Activated CD8-positive, alpha-beta memory T cell treated with anti-CD3 and anti-CD28 coated beads, Interleukin-2, amount 10 ng/mL, durations not matched to agents 7 days and 5 days (primary cell): ENCODE measurements around the gene MAU2. TPM values are rescaled to one million over a fixed set of nuclear protein-coding genes. Genes with fewer than 3 reads are reported as not detected.

ENCODE experiments used
- ATAC-seq: fragments of 150-1000 bp; cut with Tn5 transposase; one replicate; pipeline ENCODE4 v1.10.0; 2021; ENCODE audit warnings: moderate library complexity
- CTCF ChIA-PET: fragments of 350-600 bp; sonication (Branson Sonifier 250); formaldehyde crosslinking; loops from one replicate; lab custom pipeline; 2021; ENCODE audit warnings: antibody characterized with exemption; lab: Charles Lee
- DNase-seq: peaks from one replicate; pipeline ENCODE4 v3.0.0-alpha.2; 2020
- H3K27ac Mint-ChIP-seq: one replicate; pipeline ENCODE4 v1.8.0; 2021; ENCODE audit warnings: mild to moderate bottlenecking, mixed read lengths
- H3K27me3 Mint-ChIP-seq: one replicate; pipeline ENCODE4 v1.8.0; 2021; ENCODE audit warnings: mixed read lengths
- H3K36me3 Mint-ChIP-seq: one replicate; pipeline ENCODE4 v1.8.0; 2021; ENCODE audit warnings: mild to moderate bottlenecking, mixed read lengths
- H3K4me1 Mint-ChIP-seq: one replicate; pipeline ENCODE4 v1.8.0; 2021; ENCODE audit warnings: mixed read lengths
- H3K4me3 Mint-ChIP-seq: one replicate; pipeline ENCODE4 v1.8.0; 2021; ENCODE audit warnings: mild to moderate bottlenecking, moderate library complexity, mixed read lengths
- H3K9me3 Mint-ChIP-seq: one replicate; pipeline ENCODE4 v1.8.0; 2022; ENCODE audit warnings: low read depth, mixed read lengths
- total RNA-seq, 2 experiments: library from RNA; stranded (reverse); gene quantifications; one replicate each; pipeline ENCODE4 v1.2.3, GENCODE V29; 2021

MAU2 gene
- total RNA-seq, 2 experiments from 2014 or later, result 80.6 to 82.4 TPM

DNA sequence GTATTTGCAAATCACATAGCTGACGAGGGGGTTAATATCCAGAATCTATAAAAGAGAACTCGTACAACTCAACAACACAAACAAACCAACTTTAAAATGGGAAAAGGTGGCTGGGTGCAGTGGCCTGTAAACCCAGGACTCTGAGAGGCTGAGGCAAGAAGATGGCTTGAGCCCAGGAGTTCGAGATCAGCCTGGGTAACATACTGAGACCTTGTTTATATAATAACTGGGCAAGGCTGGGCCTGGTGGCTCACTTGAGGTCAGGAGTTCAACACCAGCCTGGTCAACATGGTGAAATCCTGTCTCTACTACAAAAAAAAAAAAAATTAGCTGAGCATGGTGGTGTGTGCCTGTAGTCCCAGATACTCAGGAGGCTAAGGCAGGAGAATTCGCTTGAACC is 25.7 kb upstream of the MAU2 start:
- H3K4me3 Mint-ChIP-seq, result no peak overlapping the region
- no peak overlapping the region for H3K27ac Mint-ChIP-seq
- no peak for ATAC-seq
- no peaks in the 10 kb centered on the region for H3K27me3 Mint-ChIP-seq
- no peaks in the 10 kb centered on the region for H3K9me3 Mint-ChIP-seq
- H3K36me3 Mint-ChIP-seq, result peaks cover 41% of the 10 kb centered on the region
- no peaks in the 10 kb centered on the region for H3K4me1 Mint-ChIP-seq
- CTCF ChIA-PET, result no interaction called here
- DNase-seq, result no peak

DNA sequence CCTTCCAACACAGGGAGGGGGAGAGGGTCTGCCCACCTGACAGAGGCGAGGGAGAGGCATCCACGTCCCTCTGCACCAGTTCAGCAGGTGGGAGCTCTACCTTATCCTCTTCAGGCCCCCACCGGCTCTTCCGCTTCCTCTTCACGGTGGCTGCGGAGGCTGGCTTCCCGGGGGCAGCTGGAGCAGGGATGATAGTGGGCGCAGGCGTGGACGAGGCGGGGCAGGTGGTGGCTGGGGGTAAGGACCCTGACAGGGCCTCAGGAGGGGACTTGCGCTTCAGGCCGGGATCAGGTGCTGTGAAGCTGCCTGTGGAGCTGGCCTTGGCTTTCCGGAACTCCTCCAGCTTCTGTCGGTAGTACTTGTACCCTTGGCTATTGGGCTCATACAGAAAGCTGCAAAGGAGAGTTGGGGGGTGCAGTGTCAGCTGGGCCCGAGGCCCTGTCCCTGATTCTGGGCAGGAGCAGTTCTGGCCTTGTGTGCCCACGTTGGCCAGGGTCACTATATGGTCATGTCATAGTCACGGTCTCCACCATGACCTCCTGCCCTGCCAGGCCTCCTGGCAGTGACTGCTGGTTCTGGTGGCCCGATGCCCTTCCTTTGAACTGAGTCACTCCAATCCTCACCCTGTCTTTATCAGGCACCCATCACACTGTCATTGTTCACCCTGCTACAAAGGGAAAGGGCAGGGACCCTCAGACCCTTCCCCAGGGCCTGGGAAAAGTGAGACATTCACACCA is 23.5 kb upstream of the MAU2 start:
- CTCF ChIA-PET, result no interaction called here
- peaks cover 36% of the 10 kb centered on the region for H3K36me3 Mint-ChIP-seq
- ATAC-seq, result no peak

DNA sequence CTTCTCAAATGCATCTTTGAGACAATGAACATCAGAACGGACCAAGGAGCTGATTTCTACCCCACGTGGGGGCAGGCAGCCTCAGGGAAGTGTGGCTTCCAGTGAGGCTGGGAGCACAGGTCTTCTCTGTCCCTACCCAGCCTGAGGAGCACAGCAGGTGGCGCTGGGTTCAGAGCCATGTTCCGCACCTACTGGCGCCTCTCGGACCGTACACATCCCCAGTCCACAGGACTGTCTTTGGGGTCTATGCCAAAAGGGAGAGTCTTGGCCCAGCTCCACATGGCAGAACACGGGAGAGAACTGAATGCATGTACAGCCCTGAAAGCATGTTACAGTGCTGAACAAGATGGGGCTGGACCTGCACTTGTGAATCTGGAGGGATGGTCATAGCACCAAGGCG is 22.9 kb upstream of the MAU2 start:
- no peaks in the 10 kb centered on the region for H3K4me1 Mint-ChIP-seq
- no peak for DNase-seq
- no peaks in the 10 kb centered on the region for H3K27me3 Mint-ChIP-seq
- peaks cover 30% of the 10 kb centered on the region for H3K36me3 Mint-ChIP-seq
- CTCF ChIA-PET, result no interaction called here
- H3K9me3 Mint-ChIP-seq, result no peaks in the 10 kb centered on the region
- H3K4me3 Mint-ChIP-seq, result no peak overlapping the region
- peak overlapping the region; percentile 6 for H3K27ac Mint-ChIP-seq
- ATAC-seq, result no peak

More for the DNA sequence above, 23.5 kb upstream of the MAU2 start:
- no peak overlapping the region for H3K27ac Mint-ChIP-seq
- DNase-seq, result no peak
- H3K27me3 Mint-ChIP-seq, result no peaks in the 10 kb centered on the region
- no peaks in the 10 kb centered on the region for H3K4me1 Mint-ChIP-seq
- H3K9me3 Mint-ChIP-seq, result no peaks in the 10 kb centered on the region
- H3K4me3 Mint-ChIP-seq, result no peak overlapping the region

DNA sequence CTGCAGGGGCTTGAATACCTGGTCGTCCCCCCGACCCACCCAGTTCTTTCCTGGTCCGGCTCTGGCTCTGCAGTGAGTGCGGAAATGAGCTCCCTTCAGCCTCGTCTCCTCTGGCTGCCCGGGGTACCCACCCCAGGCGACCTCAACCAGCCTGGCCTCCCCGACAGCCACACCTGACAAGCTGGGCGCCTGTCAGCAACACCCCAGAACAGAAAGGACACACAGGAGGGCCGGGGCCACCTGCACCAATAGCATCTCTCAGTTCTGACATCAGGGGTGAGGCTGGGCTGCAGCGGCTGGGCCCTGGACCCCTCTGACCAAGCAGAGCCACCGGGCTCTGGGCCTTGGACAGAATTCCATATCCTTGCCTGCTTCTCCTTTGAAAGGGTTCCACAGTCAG is 20.0 kb upstream of the MAU2 start:
- Mint-ChIP-seq H3K4me3 (no peak overlapping the region), H3K36me3 (peaks cover 14% of the 10 kb centered on the region), H3K4me1 (no peaks in the 10 kb centered on the region), H3K27me3 (no peaks in the 10 kb centered on the region), H3K9me3 (no peaks in the 10 kb centered on the region), H3K27ac (no peak overlapping the region)
- ATAC-seq (no peak), DNase-seq (no peak)
- CTCF ChIA-PET, result interaction anchor here (1.5 kb wide), 1 partner anchor 189 kb away, joined by 4 read pairs; no protein-coding TSS in a partner anchor

DNA sequence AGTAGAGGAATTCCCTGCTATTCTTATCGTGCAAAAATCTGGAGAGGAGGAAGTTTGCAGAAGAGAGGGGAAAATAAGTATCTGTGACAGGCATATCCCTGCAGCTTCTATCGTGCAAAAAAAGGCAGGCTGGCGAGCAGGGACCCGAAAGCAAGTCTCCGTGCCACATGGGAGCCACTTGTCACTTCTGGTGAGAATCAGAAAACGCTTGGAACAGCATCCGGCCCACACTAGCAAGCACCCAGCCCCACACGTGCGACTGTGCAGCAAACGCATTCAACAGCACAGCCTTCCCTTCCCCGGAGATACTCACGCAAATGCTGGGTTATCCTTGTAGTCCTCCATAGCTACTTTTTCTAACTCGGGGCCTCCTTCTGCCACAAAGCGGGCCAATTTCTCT is 17.2 kb upstream of the MAU2 start:
- CTCF ChIA-PET, result no interaction called here

DNA sequence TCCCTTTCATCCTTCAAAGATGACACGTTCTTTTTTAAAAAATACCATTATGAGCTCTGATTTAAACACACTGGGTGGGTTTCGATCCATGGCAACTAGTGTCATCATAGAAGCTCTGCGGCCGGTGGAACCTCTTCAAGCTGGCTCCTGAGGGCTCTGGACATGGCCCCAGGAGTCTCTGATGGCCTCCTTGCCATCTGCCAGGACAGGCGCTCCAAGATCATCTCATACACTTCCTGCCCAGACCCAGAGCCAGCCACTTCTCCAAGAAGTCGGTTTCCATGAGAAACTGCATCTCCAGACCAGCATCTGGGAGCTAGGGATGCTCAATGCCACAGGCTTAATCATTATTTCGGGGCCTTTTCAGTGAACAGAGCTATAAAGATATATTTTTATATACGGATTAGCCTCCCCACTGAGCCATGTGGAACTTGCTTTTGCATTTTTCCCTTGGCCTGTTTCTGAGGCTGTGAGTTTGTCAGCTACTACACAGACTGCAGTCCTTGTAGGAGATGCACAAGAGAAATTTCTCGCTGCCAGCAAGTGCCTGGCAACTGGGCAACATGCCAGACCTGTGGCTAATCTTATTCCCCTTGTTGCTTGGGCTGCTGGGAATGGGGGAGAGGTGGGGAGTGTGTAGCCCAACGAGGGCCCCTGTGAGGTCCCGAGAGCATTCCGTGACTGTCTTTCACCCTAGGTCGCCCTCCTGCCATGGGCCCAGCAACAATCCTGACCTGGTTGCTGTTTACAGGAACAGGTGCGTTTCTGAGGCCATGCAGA is 16.3 kb upstream of the MAU2 start:
- H3K36me3 Mint-ChIP-seq, result peaks cover 21% of the 10 kb centered on the region
- ATAC-seq (no peak), DNase-seq (no peak)
- H3K27ac Mint-ChIP-seq, result no peak overlapping the region
- no peaks in the 10 kb centered on the region for H3K27me3 Mint-ChIP-seq
- CTCF ChIA-PET, result no interaction called here
- no peaks in the 10 kb centered on the region for H3K9me3 Mint-ChIP-seq
- no peaks in the 10 kb centered on the region for H3K4me1 Mint-ChIP-seq
- no peak overlapping the region for H3K4me3 Mint-ChIP-seq

More for the DNA sequence above, 17.2 kb upstream of the MAU2 start:
- DNase-seq (no peak), ATAC-seq (no peak)
- H3K4me3 Mint-ChIP-seq, result no peak overlapping the region
- no peak overlapping the region for H3K27ac Mint-ChIP-seq
- H3K36me3 Mint-ChIP-seq, result peaks cover 19% of the 10 kb centered on the region
- H3K4me1 Mint-ChIP-seq, result no peaks in the 10 kb centered on the region
- no peaks in the 10 kb centered on the region for H3K27me3 Mint-ChIP-seq
- no peaks in the 10 kb centered on the region for H3K9me3 Mint-ChIP-seq

DNA sequence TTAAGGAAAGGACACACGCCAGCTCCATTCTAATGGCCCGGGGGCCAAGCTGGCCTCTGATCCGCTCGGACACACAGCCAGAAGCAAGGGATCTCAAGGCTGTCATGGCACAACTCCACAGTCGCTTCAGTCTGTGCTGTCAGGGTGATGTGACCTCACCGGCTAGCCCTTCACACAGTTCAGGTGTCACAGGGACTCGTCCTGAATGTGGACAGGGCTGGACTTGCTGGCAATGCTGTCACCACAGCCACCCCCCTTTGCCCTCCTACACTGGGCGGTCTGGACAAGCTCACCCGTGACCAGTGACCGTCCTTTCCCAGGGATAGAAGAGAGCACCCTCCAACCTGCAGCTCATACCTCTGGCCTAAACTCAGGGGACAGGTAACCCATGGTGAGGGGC is 15.6 kb upstream of the MAU2 start:
- Mint-ChIP-seq H3K9me3 (no peaks in the 10 kb centered on the region), H3K4me1 (no peaks in the 10 kb centered on the region), H3K4me3 (no peak overlapping the region), H3K27me3 (no peaks in the 10 kb centered on the region), H3K27ac (no peak overlapping the region), H3K36me3 (peaks cover 23% of the 10 kb centered on the region)
- CTCF ChIA-PET, result no interaction called here
- ATAC-seq, result no peak
- no peak for DNase-seq

DNA sequence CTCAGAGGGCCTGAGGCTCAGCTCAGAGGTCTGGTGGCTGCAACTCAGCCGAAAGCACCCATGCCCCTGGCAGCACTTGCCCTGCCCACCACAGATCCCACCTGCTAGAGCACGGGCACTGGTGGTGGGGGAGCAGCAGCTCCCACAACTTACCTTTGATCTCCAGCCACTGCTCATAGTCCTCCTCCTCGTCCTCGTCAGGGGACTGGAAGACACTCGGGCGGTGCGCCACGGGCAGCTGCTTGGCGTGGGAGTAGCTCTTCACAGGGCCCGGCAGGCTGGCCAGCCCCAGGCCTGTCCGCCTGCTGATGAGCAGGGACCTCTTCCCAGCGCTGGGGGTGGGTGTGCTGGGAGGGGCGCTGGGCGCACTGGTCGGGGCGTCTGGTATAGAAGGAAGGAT is 14.9 kb upstream of the MAU2 start:
- Mint-ChIP-seq H3K4me1 (no peaks in the 10 kb centered on the region), H3K27me3 (no peaks in the 10 kb centered on the region), H3K36me3 (peaks cover 25% of the 10 kb centered on the region), H3K9me3 (no peaks in the 10 kb centered on the region), H3K4me3 (no peak overlapping the region), H3K27ac (no peak overlapping the region)
- ATAC-seq (no peak), DNase-seq (no peak)
- CTCF ChIA-PET, result no interaction called here

DNA sequence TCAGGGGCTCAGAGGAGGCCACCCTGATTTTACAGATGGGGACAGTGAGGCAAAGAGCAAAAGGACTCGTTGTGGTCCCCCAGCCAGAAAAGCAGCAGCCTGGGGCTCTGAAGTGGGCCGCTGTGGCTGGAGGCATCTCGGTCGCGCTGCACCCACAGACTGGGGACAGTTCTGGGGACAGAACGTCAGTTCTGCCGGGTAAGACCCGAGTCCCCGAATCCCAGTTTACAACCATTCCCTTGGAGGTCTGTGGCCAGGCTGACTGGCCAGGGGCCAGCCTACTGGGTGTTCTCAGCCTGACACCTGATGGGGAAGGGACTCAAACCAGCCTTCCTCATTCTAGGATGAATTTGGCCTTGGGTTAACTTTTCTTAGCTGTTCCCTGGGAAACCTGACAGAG is 14.4 kb upstream of the MAU2 start:
- no peaks in the 10 kb centered on the region for H3K4me1 Mint-ChIP-seq
- H3K36me3 Mint-ChIP-seq, result peaks cover 25% of the 10 kb centered on the region
- H3K27ac Mint-ChIP-seq, result no peak overlapping the region
- no peak for DNase-seq
- no peaks in the 10 kb centered on the region for H3K27me3 Mint-ChIP-seq
- CTCF ChIA-PET, result no interaction called here
- H3K4me3 Mint-ChIP-seq, result no peak overlapping the region
- no peaks in the 10 kb centered on the region for H3K9me3 Mint-ChIP-seq
- ATAC-seq, result no peak

DNA sequence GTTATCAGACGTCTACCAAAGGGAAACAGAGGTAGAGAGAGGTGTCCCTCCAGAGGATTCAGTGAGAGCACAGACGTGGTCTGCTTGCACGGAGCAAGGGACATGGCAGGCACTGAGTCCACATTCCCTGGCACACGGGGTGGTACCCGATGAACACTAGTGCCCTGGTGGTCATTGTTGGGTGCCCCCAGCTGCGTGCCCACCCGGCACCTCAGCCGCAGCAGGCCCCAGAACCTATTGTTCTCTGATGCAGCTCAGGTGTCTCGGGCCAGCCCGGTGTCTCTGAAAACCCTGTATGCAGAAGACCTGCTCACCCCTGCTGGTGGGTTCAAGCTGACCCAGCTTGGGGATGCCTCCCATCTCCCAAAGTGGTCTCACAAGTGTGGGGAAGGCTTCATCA is 12.3 kb upstream of the MAU2 start:
- Mint-ChIP-seq H3K4me3 (no peak overlapping the region), H3K27me3 (no peaks in the 10 kb centered on the region), H3K9me3 (no peaks in the 10 kb centered on the region), H3K27ac (no peak overlapping the region), H3K36me3 (peaks cover 23% of the 10 kb centered on the region), H3K4me1 (peaks cover 3% of the 10 kb centered on the region)
- CTCF ChIA-PET, result no interaction called here
- DNase-seq, result no peak
- ATAC-seq, result no peak

DNA sequence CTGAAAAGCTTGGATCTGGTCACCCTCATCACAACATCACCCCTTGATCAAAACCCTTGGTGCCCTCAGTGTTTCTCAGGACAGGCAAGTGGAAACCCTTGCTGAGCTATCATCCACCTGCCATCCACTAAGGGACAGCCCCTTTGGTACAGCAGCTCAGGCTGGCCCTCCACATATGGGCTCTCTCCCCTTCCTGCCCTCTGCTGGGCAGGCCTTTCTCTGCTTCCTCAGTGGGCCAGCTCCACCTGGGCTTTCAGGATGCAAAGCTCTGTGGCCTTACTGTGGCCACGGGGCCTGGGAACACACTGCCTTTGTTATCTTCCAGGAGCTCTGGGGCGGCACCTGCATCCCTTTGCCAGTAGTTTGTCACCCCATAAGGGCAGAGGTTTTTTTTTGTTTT is 5.2 kb upstream of the MAU2 start:
- Mint-ChIP-seq H3K9me3 (no peaks in the 10 kb centered on the region), H3K27me3 (no peaks in the 10 kb centered on the region), H3K27ac (no peak overlapping the region), H3K4me1 (peaks cover 22% of the 10 kb centered on the region), H3K4me3 (no peak overlapping the region), H3K36me3 (peaks cover 12% of the 10 kb centered on the region)
- DNase-seq (no peak), ATAC-seq (no peak)
- CTCF ChIA-PET, result interaction anchor here (0.8 kb wide), 1 partner anchor 167 kb away, joined by 3 read pairs; no protein-coding TSS in a partner anchor

DNA sequence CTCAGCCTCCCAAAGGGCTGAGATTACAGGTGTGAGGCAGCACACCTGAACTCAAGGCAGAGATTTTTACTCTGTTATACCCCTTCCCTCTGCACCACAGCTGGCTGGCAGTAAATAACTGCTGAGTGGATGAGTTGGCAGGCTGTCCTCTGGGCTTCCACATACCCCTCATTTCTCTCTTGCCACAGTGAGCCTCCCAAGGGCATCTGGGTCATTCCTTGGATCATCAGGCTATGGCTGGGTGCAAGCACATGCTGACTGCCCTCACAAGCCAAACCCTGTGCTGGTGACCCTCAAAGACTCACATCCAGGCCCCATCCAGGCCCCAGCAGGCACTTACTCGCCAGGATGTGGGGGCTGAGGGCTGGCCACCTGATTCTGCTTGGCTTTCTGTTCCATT is 4.5 kb upstream of the MAU2 start:
- CTCF ChIA-PET, result no interaction called here
- DNase-seq (no peak), ATAC-seq (no peak)
- Mint-ChIP-seq H3K27me3 (no peaks in the 10 kb centered on the region), H3K4me3 (no peak overlapping the region), H3K27ac (no peak overlapping the region), H3K4me1 (peaks cover 22% of the 10 kb centered on the region), H3K9me3 (no peaks in the 10 kb centered on the region), H3K36me3 (peaks cover 12% of the 10 kb centered on the region)

DNA sequence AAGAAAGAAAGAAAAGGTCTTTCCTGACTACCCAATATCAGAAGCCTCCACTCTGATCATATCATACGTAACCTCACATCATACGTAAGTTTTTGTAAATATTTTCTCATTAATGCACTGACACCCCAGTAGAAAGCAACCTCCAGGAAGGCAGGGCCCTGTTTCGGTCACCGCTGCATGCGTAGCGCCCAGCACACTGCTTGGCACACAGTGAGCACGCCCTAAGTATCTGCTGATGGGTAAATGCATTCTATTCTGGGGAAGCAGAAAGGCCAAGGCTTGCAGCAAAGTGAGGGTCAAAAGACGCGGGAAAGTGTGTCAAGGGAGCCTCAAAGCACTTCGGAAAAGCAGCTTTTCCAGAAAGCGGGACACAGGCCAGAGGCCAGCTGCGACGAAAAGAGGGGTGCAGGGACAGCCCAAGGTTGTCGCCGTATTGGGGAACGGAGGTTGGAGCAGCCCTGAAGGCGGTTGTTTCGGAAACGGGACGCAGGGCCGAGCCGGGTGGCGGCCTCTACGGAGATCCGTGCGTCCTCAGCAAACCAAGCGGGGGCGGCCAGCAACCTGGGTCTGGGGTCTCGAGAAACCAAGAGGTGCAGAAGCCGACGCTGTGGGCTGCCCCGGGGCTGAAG is 783 bp upstream of the MAU2 start:
- peak overlapping the region; percentile 91 for H3K4me3 Mint-ChIP-seq
- no peaks in the 10 kb centered on the region for H3K27me3 Mint-ChIP-seq
- peak overlapping the region; percentile 100 for H3K27ac Mint-ChIP-seq
- CTCF ChIA-PET, result no interaction called here
- ATAC-seq (peak; percentile 5), DNase-seq (no peak)
- H3K36me3 Mint-ChIP-seq, result peaks cover 17% of the 10 kb centered on the region
- H3K9me3 Mint-ChIP-seq, result no peaks in the 10 kb centered on the region
- H3K4me1 Mint-ChIP-seq, result peaks cover 44% of the 10 kb centered on the region
